MCF 10A (cell line): Measurements from ENCODE around the gene EXPH5. TPM values are rescaled to one million over a fixed set of nuclear protein-coding genes. Genes with fewer than 3 reads are reported as not detected.

Experiments
- BruUV-seq: library from RNA; stranded (reverse); fragments of 400-500 nt; replicated peaks from 2 replicates; lab custom pipeline; 2021; lab: Mats Ljungman, UMichigan
- CTCF ChIA-PET: fragments of 300-600 bp; sonication (Branson Sonifier 250); formaldehyde crosslinking; extraction: SDS; loops from one replicate; lab custom pipeline; 2021; ENCODE audit warnings: antibody characterized with exemption, inconsistent platforms; lab: Yijun Ruan, JAX
- POLR2A ChIA-PET: fragments of 300-600, 350-650 bp; sonication (Branson Sonifier 250); formaldehyde crosslinking; extraction: SDS; loops from one replicate; lab custom pipeline; 2020; ENCODE audit warnings: antibody characterized with exemption, inconsistent platforms; lab: Yijun Ruan, JAX
- DNase-seq: peaks from one replicate; pipeline ENCODE4 v3.0.0-alpha.2; 2018; ENCODE audit not compliant: unreplicated experiment
- H3K27ac Mint-ChIP-seq: one replicate; pipeline ENCODE4 v1.8.0; 2022; ENCODE audit warnings: mild to moderate bottlenecking, low read depth, mixed read lengths; ENCODE audit not compliant: unreplicated experiment
- H3K27me3 Mint-ChIP-seq: one replicate; pipeline ENCODE4 v1.8.0; 2022; ENCODE audit warnings: mixed read lengths; ENCODE audit not compliant: insufficient read depth, unreplicated experiment
- H3K36me3 Mint-ChIP-seq: one replicate; pipeline ENCODE4 v1.8.0; 2022; ENCODE audit warnings: mild to moderate bottlenecking, moderate library complexity, mixed read lengths; ENCODE audit not compliant: insufficient read depth, unreplicated experiment
- H3K4me1 Mint-ChIP-seq: one replicate; pipeline ENCODE4 v1.8.0; 2022; ENCODE audit warnings: mixed read lengths; ENCODE audit not compliant: insufficient read depth, unreplicated experiment
- H3K4me3 Mint-ChIP-seq: one replicate; pipeline ENCODE4 v1.8.0; 2022; ENCODE audit warnings: mild to moderate bottlenecking, moderate library complexity, mixed read lengths; ENCODE audit not compliant: unreplicated experiment
- H3K9me3 Mint-ChIP-seq: one replicate; pipeline ENCODE4 v1.8.0; 2022; ENCODE audit warnings: mixed read lengths; ENCODE audit not compliant: unreplicated experiment
- intact Hi-C: fragments of 100-400 bp; cut with micrococcal nuclease; formaldehyde crosslinking; loops from 2 replicates; pipeline ENCODE4 v1.14.1; 2022
- total RNA-seq: library from RNA; stranded (reverse); gene quantifications from 2 replicates; pipeline ENCODE4 v1.2.3, GENCODE V29; 2022
- TF ChIP-seq, protein P1 (sequence below): fragments of 200-600 bp; IDR thresholded peaks from one replicate; pipeline ENCODE4 v1.8.0; 2022; ENCODE audit warnings: antibody characterized with exemption, mild to moderate bottlenecking; ENCODE audit not compliant: unreplicated experiment

Gene EXPH5
- total RNA-seq, 1 experiment from 2014 or later, result 9.2 TPM

DNA sequence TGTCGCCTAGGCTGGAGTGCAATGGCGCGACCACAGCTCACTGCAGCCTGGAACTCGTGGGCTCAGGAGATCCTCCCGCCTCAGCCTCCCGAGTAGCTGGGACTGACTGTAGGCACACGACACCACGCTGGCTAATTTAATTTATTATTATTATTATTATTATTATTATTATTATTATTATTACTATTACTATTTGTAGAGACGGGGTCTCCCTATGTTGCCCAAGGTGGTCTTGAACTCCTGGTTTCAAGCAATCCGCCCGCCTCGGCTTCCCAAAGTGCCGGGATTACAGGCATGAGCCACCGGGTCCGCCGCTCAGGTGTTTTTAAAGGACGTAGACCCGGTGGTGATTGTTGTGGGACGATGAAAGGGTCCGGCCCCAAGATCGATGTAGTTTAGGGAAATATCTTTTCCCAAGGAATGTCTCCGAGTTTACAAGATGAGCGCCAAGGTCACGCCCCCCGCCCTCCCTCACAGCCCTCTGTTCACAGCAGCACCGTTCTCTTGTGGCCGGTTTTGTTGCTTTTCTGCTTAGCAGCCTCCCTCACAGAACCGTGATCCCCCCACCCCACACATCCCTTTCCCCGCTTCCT, 94.7 kb downstream of the EXPH5 start:
- H3K27me3 Mint-ChIP-seq, result no peaks in the 10 kb centered on the region
- CTCF ChIA-PET, result no interaction called here
- H3K27ac Mint-ChIP-seq, result no peak overlapping the region

DNA sequence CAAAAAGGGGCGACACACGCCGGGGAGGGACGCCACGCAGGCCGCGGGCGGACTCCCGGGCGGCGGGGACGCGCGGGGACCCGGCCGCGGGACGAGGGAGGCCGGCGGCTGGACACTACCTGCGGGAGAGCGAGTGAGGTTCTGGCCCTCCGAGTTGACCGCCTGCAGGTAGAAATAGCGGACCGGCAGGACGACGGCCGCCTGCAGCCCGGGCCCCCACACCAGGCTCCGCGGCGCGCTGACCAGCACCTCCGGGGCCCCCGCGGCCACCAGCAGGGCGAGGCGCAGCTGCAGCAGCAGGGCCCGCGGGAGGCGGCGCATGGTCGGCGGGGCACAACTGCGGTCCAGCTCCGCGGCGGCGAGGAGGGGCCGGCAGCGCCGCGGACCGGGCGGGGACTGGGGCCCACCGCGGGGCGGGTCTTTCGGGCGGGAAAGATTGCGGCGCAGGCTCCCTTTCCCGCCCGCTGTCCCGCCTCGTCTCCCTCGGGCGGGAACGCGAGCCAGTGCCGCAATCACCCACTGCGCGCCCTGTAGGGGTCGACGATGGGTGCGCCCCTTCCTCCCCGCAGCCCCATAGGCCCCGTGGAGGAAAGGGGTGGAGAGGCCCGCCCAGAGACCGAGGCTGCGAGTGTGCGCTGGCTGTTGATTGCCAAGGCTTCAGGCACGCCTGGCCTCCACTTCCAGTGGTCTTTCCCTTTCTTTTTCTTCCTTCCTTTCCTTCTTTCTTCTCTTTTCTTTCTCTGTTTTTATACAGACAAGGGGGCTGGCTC, 95.3 kb downstream of the EXPH5 start, which contains the start of gene POGLUT3:
Gene POGLUT3 (minus strand): TSS at position 339 of the 770 bp plus-strand sequence. CDS start 18 bp downstream, at position 321.
- no TSS peak for BruUV-seq
- POLR2A ChIA-PET, result no interaction called here

More for the DNA sequence above, 94.7 kb downstream of the EXPH5 start:
- peak overlapping the region; percentile 56 for H3K4me3 Mint-ChIP-seq
- H3K36me3 Mint-ChIP-seq, result no peaks in the 10 kb centered on the region
- BruUV-seq, result no TSS peak
- H3K9me3 Mint-ChIP-seq, result no peaks in the 10 kb centered on the region
- intact Hi-C loops, result no loop called here
- POLR2A ChIA-PET, result no interaction called here
- no peak for DNase-seq
- TF ChIP-seq, protein P1, sequence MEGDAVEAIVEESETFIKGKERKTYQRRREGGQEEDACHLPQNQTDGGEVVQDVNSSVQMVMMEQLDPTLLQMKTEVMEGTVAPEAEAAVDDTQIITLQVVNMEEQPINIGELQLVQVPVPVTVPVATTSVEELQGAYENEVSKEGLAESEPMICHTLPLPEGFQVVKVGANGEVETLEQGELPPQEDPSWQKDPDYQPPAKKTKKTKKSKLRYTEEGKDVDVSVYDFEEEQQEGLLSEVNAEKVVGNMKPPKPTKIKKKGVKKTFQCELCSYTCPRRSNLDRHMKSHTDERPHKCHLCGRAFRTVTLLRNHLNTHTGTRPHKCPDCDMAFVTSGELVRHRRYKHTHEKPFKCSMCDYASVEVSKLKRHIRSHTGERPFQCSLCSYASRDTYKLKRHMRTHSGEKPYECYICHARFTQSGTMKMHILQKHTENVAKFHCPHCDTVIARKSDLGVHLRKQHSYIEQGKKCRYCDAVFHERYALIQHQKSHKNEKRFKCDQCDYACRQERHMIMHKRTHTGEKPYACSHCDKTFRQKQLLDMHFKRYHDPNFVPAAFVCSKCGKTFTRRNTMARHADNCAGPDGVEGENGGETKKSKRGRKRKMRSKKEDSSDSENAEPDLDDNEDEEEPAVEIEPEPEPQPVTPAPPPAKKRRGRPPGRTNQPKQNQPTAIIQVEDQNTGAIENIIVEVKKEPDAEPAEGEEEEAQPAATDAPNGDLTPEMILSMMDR, result no peak
- peaks cover 6% of the 10 kb centered on the region for H3K4me1 Mint-ChIP-seq

DNA sequence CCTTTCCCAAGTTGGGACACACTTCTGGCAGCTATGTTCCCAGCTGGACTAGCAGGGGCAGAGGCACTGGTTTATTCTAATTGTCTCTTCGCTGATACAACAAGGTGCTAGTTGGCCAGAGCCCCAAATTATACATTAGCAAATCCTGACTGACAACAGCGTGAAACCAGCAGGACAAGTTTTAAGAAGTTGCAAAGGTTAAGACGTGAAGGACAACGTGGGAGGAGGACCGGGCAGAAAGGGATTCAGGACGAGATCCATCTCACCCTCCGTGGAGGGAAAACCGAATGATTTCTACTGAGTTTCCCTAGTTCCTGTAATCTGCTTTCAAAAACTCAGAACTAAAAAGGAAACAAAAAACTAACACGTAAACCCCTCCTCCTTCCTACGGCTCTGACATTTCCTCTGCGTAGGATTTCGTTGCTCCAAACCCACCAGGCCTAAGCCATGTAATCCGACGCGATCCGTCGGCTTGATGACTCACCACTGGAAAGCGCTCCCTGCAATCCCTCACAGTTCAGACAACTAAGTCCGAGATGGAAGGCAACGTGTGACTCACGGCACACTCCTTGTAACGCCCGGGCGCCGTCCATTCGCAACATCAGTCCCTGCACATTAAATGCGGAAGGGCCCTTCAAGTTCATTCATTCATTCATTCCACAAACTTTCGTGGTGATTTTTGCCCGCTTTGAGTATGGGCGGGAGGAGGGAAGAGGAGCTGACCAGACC, 96.1 kb downstream of the EXPH5 start:
- no TSS peak for BruUV-seq
- DNase-seq, result peak; percentile 96
- peak overlapping the region; percentile 57 for H3K4me3 Mint-ChIP-seq
- H3K27me3 Mint-ChIP-seq, result no peaks in the 10 kb centered on the region
- no peaks in the 10 kb centered on the region for H3K36me3 Mint-ChIP-seq
- CTCF ChIA-PET, result interaction anchor here (0.9 kb wide), 1 partner anchor 98 kb away, joined by 3 read pairs; no protein-coding TSS in a partner anchor
- intact Hi-C loops, result no loop called here
- POLR2A ChIA-PET, result interaction anchor here (0.7 kb wide), 1 partner anchor 320 kb away, joined by 3 read pairs; no protein-coding TSS in a partner anchor
- H3K9me3 Mint-ChIP-seq, result no peaks in the 10 kb centered on the region
- peaks cover 6% of the 10 kb centered on the region for H3K4me1 Mint-ChIP-seq
- TF ChIP-seq, protein P1, result no peak
- peak overlapping the region; percentile 47 for H3K27ac Mint-ChIP-seq

More for the DNA sequence above, 95.3 kb downstream of the EXPH5 start, which contains the start of gene POGLUT3:
- intact Hi-C loops, result no loop called here
- Mint-ChIP-seq H3K4me3 (peak within 1 kb of the TSS; percentile 57), H3K9me3 (no peaks in the 10 kb centered on the region), H3K27ac (peak within 1 kb of the TSS; percentile 47), H3K4me1 (peaks cover 6% of the 10 kb centered on the region), H3K27me3 (no peaks in the 10 kb centered on the region), H3K36me3 (no peaks in the 10 kb centered on the region)
- TF ChIP-seq, protein P1, result no peak
- CTCF ChIA-PET, result interaction anchor here (0.9 kb wide), 1 partner anchor 99 kb away, joined by 3 read pairs; no protein-coding TSS in a partner anchor
- DNase-seq, result peak; percentile 21
